SK-N-SH (cell line): ENCODE data around the gene HSFX4.

Experiments used
- CTCF ChIP-seq: fragments of 200-600 bp; sonication (generic); IDR thresholded peaks from 2 replicates; pipeline ENCODE4 v1.6.1; 2017; ENCODE audit warnings: antibody characterized with exemption, mild to moderate bottlenecking, moderate library complexity
- EP300 ChIP-seq, 2 experiments: IDR thresholded peaks; 2 replicates each; pipeline versions ENCODE4 v1.4.0 to v1.6.1; 2012; ENCODE audit warnings: borderline replicate concordance in 1 of 2, low read depth in 1 of 2, low read length in 1 of 2
- MEF2A ChIP-seq: IDR thresholded peaks from 2 replicates; pipeline ENCODE4 v1.4.0; 2012; ENCODE audit warnings: low read depth, borderline replicate concordance
- NFIC ChIP-seq: IDR thresholded peaks from 2 replicates; pipeline ENCODE4 v1.4.0; 2012; ENCODE audit warnings: borderline replicate concordance
- RFX5 ChIP-seq: IDR thresholded peaks from 2 replicates; pipeline ENCODE4 v1.6.1; 2012; ENCODE audit warnings: mild to moderate bottlenecking, improper control_type of control experiment, low read length
- SIN3A ChIP-seq: IDR thresholded peaks from 2 replicates; pipeline ENCODE4 v1.6.1; 2012; ENCODE audit warnings: low read depth, mild to moderate bottlenecking, low read length, moderate library complexity, borderline replicate concordance
- YY1 ChIP-seq: IDR thresholded peaks from 2 replicates; pipeline ENCODE4 v1.4.0; 2012; ENCODE audit warnings: low read depth, mild to moderate bottlenecking
- TF ChIP-seq, protein P1 (sequence below): IDR thresholded peaks from 2 replicates; pipeline ENCODE4 v1.4.0; 2012; ENCODE audit warnings: low read depth

- TF ChIP-seq MEF2A = no peak
- TF ChIP-seq CTCF = no peak
- TF ChIP-seq RFX5 = no peak
- TF ChIP-seq EP300 (IDR thresholded peaks at IDR 0.05; ENCODE audit: borderline replicate concordance in 1 of 2, low read depth in 1 of 2, low read length in 1 of 2) = no peak
- TF ChIP-seq, protein P1, sequence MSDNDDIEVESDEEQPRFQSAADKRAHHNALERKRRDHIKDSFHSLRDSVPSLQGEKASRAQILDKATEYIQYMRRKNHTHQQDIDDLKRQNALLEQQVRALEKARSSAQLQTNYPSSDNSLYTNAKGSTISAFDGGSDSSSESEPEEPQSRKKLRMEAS = no peak
- TF ChIP-seq YY1 = no peak
- no peak for TF ChIP-seq SIN3A
- no peak for TF ChIP-seq NFIC
These were observed 9.7 kb downstream of the HSFX4 start for GRCh38 chrX:149938881-149939654.
